ENCODE results near the gene DHODH.

GRCh38 chr16:72018470-72018869 lies 9.9 kb downstream of the DHODH start:
- TF ChIP-seq CTCF (IDR thresholded peaks at IDR 0.05) (no peak), POLR2A (IDR thresholded peaks at IDR 0.05) (no peak), EP300 (IDR thresholded peaks at IDR 0.05) (no peak)

All from tibial nerve (tissue), 4 donors.